B cell (primary cell): ENCODE results near the gene DDRGK1.

Source experiments
- CTCF ChIP-seq: fragments of 200-600 bp; IDR thresholded peaks from one replicate; pipeline ENCODE4 v1.8.0; 2022; ENCODE audit warnings: antibody characterized with exemption, mild to moderate bottlenecking
- EZH2 ChIP-seq: IDR thresholded peaks from 2 replicates; pipeline ENCODE4 v1.6.1; 2012; ENCODE audit warnings: borderline replicate concordance, low read depth, mild to moderate bottlenecking, moderate library complexity, low read length; ENCODE audit not compliant: insufficient read depth, poor library complexity, severe bottlenecking

GRCh38 chr20:3251806-3252205 is 47.3 kb upstream of the DDRGK1 start:
- TF ChIP-seq CTCF: no peak
- no peak for TF ChIP-seq EZH2
